NCI-H187 treated with DMSO at 0.1 percent for 48 hours (cell line): ENCODE measurements around the gene EPHB3.

Source experiments
- DNase-seq: peaks from one replicate; lab custom pipeline; 2025; lab: John Stamatoyannopoulos, UW

EPHB3 gene

DNA sequence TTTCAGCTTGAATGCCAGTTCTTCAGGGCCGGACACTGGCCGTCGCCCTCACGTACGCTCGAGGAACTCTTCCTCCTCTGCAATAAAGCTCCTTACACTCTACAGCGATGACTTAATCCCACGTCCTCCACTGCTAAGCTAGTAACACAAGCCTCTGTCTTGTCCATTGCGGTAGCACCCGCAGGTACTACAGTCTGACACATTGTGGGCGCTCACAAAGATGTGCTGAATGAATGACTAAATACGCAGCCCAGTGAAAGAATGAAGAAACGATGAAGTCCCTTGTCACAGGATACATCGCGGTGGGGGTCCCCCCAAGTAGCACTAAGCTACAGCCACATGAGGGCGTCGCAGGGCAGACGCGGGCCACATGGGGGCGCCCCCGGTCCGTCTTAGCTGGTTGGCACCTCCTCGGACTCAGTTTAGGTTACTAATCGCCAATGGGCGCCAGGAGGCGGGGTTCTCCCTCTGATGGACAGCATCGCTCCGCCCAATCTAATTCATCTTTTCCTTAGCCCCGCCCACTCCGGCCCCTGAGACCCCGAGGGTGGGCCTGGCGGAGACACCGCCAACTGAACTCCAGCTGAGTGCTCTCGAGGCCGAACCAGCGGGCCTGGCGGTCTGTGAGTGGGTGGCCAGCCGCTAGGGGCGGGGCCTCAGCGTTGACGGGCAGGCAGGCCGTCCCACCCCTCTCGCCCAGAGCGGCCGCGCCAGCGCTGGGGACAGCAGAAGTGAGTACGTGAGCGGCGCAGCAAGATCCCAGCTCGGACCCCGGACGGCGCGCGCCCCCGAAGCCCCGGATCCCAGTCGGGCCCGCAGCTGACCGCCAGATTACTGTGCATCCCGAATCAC, at the start of gene EPHB3:
EPHB3 (plus strand) TSS at position 725 of the 852 bp plus-strand sequence. CDS start 451 bp downstream, outside the sequence.
- DNase-seq = peak; percentile 79

DNA sequence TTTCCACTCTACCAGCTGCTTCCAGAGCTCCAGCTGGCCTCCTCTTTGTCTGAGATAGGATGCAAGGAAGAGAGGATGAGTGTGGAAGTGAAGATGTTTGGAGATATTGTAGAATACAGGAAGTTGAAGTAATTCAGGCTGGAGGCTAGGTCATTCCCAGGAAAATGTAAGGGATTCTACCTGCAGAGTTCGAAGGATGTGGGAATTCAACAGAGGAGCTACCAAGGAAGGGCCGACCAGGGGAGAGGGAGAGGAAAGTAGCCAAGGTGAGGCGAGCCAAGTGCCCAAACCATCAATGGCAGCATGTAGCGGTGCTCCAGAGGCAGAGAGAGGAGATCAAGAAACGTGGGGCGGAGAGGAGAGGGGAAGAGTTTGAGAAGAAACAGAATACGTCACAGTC, 49.0 kb upstream of the EPHB3 start:
- DNase-seq = no peak

DNA sequence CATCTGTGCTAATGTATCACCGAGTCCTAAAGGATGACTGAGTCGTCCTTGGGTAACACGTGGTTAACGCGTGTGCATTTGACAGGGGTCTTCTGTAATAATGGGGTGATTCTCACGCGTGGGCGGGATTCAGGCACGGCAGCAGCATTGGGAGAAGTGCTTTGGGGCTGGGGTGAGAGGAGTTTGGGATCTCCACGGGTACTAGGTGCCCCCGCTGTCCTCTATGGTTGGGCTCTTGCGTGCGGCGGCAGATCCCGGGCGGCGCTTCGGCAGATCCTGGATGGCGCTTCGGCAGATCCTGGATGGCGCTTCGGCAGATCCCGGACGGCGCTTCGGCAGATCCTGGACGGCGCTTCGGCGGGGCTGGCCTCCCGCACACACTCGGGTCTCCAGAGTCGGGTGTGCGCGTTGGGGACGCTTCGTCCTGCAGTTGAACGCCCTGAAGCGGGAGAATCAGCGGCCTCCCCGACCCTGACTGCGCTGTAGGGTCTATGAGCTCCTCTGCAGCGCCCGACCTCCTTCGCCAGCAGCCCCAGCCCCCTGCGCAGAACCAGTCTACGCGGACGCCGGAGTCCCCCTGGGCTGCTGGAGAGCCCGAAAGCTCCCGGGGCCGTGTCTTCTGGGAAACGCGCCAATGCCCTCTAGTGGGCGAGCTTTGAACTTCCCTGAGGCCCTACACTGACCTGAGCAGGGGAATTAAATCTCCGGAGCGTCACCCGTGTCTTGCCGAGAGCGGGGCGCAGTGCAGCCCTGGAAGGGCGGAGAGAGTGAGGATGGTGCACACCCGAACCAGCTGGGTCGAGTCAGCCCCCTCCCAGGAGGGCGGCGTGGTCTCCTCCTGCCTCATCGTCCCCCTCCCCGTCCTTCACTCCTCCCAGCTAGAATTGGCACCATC, 48.1 kb upstream of the EPHB3 start:
- no peak for DNase-seq

DNA sequence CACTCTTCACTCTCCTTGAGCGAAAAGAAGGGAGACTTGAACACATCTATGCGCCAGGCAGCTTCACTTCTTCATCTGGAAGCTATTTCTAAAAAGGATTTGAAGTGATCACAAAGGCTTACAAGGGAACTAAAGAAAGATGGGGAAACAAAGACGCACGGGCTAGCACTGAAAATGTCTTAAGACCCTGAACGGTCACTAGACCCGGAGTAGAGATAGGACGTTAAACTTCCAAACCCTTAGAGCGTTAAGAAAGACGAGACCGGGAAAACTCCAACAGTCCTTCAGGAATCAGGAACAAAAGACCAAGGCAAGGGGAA, 47.5 kb upstream of the EPHB3 start:
- no peak for DNase-seq

DNA sequence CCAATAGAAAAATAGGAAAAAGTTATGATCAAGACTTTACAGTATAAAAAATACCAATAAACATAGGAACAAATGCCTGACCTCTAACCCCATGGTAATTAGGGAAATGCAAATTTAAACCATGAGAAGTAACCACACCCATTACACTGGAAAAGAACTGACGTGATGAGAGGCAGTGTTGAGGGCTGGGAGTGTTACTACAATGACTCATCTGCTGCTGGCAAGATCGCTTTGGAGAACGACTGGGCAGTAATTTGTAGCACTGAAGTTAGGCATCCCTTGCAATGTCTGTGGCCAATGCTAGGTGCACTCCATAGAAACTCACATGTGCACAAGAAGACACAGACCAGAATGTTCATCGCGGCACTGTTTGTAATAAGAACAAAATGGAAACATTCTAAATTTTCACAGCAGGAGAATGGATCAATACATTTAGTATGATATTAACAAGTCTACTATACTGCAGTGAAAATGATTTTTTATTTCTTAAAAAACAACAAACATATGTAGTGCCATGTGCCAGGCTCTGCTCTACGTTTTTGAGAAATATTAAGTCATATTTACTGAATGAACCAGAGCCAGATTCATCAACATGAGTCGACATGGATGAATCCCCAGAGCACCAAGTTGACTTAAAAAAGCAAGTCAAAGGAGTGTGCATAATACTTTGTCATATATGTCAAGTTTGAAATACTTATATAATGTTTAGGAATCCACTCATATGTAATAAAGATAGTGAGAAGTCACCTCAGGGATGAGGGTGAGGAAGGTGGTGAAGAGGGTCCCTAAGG, 37.6 kb upstream of the EPHB3 start:
- no peak for DNase-seq

DNA sequence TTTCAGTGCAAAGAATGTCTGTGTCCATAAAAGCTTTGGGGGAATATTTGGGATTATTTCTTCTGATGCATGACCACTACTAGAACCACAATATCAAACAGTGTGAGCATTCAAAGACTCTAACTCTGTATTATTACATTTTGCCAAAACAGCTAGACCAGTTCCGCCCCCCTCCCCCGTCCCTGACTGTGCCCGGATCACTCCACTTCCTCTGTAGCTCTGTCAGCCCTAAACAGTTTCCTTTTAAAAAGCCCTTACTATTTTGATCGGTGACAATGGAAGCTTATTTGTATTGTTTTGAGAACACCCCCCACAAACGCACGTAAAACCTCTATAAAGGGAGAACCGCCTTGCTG, 36.6 kb upstream of the EPHB3 start:
- DNase-seq = no peak

DNA sequence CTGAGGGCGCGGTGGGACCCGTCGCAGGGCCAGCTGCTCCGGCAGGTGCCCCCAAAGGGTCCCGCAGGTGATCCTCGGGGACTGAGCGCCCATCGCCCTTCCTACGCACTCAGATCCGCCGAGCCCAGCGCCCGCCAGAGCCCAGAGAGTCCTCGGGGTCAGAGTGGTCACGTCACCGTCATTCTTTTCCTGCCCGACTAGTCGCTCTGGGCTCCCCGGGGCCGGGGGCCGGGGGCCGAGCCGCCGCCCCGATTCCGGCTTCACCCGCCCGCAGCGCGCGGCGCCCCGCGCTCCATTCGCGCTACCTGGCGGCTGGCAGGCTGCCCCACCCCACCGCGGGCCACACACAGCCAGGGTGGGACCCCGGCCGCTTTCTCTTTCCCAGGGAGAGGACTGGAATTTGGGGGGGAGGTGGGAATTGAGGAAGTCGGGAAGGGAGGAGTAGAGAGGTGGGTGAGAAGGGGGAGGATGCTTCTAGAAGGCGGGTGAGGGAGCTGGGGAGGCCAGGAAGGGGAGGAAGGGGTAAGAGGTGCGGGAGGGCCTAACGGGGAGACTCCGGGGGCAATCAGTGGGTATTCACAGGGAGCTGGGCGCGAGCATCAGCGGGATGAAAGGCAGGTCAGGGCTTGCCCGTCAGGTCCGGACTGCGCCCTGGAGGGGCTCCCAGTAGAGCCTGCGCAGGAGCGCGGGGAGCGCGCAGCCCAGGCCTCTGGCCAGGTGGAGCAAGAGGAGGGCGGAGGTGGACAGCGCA, 36.1 kb upstream of the EPHB3 start:
- no peak for DNase-seq

DNA sequence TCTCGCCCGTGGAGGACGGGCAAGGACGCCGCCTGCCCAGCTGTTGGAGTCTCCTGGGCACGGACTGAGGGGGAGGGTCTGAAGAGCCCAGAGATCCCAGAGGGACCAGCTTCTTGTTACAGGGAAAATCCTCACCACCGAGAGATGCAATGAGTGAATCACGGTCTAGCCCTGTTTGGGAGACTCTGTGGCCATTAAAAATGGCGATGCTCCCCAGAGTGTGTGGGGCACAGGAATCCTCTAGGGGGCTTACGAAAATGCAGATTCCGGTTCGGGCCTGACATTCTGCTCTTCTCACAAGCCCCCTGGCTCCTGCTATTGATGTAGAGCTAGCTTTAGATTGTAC, 35.5 kb upstream of the EPHB3 start:
- DNase-seq = no peak

DNA sequence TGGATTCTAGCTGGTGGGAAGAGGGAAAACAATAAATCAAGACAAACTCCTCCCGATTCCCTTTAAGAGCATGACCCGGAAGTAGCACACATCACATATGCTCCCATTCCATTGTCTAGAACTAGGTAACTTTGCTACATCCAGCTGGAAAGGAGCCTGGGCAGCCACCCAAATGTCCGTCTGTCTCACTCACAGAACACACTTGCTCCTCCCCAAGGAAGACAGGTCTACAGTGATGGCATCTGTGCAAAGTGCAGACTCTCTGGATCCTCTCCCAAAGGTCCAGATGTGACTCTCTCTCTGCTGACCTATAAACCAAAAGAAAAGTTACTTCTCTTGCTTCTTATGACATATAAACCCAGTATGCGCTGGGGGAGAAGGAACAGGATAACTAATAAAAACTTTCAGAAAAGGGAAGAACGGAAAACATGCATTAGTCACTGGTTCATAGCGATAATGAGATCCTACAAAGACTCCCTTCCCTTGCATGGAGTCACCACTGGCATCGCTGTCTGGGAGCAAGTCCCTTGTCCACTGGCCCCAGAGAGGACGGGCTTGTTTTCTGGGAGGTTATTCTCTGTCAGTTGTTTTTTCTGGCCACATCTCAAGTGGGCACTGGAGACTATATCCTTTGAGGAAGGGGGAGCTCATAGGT, 29.8 kb upstream of the EPHB3 start:
- DNase-seq = no peak

DNA sequence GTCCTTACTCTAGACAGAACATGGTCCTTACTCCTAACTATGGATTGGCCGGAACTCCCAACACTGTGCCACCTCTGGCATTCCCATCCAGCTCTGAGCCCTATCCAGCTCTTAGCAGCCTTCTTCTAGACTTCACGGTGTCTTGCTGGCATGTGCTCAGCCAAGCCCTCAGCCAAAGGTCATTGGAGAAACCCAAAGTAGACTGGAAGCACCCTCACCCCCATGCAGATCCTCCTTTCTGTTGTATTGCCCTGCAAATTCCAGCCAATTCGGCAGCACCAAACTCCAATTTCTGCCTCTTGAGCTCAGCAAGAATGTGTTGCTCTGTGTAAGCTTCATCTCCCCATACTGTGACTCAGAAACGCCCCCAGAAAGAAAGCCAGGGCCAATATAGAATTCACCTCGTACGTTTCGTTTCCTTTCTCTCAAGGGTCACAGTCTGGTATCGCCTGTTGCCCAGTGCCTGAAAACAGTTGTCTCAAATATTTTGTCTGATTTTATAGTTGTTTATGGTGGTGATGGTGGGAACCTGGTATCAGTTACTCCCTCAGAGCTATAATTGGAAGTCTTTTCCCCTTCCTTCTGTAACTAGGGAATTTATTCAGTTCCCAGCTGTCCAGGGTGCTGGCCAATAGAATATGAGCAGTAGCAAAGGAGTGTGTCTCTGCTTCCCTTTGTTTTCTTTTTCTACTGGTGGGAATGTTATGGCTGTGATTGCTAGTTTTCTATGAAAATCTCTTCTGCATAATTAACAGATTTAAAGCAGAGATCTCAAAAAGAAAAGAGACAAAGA, 28.4 kb upstream of the EPHB3 start:
- DNase-seq = no peak

DNA sequence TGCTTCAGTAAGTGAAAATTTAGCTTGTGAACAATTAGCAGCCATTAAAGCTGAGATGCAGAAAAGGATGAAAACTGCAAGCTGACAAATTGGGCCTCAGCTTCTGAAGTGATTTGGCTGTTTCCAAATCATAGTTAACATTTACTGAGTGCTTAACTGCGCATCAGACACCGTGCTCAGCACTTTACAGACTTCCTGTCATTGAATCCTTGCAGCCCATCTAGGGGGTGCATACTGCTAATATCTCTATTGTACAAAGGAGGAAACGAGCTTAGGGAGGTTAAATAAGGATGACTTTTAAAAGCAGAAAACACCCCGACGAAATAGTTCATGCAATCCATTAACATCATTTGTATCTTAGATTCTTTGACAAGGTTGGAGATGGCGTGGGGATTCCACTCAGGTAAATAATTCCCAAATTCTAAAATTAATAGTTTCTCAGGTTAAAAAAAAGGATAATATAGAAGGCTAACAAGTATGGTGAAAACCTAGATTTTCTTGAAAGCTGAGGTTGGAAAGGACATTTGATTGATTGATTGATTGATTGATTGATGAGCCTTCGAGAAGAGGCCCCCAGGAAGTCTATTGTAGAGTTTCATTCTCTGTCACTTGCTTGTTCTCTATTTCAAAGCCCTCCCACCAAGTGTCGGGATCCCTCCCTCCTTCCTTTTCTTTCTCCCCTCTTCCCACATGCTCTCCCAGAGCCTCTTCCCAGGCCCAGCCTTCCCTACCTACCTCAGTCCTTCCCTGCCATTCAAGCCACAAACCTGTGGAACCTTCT, 23.5 kb upstream of the EPHB3 start:
- DNase-seq = no peak

DNA sequence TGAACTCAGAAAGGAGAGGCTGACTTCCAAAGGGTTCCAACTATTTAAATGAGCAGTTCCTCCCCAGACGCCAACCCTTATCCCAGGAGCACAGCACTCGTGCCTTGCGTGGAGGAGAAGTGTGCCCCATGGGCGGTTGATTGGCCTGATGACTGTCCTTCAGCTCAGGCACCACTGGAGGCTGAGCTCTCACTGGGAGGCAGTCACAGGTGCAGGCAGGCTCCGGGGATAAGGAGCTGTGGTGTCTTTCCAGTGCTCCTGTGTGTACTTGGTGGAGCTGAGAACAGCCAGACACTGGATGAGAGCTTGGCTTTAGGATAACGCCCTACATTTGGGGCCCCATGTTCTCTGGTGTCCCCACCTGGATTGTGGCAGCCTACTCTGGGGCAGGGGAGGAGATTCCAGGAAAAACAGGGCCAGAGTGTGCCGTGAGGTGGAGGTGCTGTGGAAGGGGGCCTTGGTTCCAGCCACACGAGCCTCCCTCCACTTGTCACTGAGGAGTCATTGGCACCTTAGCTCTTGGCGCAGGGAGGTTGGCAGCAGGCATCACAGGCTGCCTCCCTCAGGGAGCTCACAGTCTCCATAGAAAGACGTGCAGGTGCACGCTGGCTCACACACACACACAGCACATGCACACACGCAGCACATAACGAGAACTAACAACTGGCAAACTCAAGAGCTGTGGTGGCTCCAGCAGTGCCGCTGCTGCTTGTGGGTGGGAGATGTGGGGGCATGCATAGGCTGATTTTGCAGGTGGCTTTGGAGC, 22.7 kb upstream of the EPHB3 start:
- no peak for DNase-seq

DNA sequence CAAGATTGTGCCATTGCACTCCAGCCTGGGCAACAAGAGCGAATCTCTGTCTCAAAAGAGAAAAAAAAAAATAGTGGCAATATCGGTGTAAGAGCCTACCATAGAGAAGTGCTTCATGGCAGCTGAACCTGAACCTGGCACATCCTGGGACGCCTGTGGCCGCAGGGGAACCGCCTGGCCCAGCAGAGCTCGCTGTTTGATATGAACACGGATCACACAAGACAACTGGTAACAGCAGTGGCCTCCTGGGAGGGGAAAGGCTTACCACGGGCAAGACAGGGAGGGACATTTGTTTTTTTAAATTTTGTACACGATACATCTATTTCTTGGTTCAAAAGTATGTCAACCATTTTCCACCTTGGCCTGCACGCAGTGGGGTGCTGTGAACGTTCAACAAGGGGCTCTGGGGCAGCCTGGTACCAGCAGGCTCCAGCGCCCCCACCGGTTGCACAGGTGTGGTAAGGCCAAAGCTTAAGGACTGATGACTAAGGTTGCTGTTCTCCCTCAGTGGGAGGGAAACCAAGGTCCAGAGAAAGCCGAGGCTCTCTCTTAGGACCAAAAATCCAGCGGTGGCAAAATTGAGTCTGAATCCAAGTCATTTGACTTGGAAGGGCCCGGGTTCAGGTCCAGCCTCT, 21.7 kb upstream of the EPHB3 start:
- DNase-seq = no peak

DNA sequence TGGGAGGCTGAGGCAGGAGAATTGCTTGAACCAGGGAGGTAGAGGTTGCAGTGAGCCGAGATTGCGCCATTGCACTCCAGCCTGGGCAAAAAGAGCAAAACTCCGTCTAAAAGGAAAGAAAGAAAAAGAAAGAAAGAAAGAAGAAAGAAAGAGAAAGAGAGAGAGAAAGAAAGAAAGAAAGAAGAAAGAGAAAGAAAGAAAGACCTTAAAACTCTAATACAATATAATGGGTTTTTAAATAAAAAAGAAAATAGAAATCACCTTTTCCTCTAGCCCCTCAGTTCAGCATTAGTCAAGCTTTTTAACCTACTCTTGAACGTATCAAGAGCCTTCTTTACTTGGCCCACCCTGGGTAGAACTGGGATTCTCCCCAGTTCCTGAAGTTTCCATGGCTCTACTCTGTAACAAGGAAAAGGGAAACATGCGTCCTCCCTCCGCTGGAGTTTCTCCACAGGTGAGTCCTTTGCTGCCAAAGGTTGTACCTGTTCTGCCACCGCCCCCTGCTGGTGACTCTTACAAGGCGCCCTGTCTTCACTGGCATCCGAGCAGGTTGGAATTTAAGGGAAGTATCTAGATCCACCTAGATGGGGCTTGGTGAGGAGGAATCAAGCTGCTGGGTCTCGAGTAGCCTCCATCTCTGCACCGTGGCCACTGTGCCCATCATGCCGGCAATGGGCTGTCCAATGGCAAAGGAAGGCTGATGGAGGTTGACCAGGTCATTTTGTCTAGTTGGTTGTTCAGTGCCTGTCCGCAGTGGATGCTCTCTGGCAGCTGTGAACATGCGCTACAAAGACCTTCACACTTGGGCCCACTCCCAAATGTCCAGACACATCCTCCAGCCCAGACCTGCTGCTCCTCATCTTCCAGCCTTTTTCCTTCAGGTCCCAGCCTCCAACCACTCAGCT, 20.6 kb upstream of the EPHB3 start:
- no peak for DNase-seq

DNA sequence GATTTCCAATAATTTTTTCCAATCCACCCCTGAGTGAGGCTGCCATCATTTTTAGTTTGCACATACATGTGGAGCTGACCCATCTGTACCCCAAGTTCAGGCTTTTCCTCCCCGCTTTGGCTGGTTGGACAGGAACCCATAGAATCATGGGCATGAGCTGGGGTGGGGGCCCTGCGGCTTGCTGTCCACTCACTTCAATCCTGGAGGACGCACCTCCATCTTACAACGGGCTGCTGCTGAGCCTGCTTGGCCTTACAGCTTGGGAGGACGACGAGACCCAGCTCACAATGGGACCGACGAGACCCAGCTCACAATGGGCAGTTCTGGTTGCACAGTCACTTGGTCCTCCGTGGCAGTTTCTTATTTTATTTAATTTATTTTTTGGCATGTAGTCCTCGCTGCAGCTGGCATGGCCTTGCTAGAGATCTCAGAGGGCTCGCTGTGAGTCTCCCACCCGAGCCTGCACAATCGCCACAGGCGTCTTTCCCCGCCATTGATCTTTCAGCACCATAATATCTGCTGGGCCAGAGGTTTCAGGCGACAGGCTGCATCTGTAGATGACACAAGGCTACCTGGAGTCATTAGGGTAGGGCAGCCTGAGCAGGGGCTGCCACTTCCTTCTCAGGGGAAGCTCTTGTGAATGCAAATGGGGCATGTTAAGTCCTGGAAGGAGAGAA, 19.6 kb upstream of the EPHB3 start:
- DNase-seq = no peak

DNA sequence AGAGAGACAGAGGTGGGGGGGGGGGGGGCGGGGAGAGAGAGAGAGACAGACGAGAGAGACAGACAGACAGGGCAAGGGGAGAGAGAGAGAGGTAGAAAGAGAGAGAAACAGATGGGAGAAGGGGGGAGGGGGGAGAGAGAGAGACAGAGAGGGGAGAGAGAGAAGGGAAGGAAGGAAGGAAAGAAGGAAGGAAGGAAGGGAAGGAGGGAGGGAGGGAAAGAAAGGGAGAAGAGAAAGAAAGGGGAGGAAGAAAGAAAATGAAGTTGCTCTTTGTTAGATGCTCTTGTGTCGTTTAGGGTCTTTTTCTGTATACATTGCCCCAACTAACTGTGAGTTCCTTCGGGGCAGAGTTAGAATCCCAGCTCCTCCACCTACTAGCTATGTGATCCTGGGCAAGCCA, 19.0 kb upstream of the EPHB3 start:
- DNase-seq = no peak

DNA sequence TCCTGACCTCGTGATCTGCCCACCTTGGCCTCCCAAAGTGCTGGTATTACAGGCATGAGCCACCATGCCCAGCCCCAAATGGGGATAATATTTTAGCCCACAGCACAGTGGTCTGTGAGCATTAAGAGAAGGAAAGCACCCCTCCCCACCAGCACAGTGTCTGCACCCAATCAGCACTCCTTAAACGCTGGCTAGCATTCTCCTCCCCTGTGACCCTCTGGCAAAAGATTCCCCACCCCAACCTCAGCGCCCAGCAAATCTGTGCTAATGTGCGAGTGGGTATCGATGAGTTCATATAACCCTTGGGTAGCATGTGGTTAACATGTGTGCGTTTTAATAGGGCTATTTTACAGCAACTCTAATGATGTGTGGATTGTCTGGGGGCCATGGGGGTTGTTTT, 18.3 kb upstream of the EPHB3 start:
- DNase-seq = no peak
